AG04449 (cell line): Measurements from ENCODE around the gene MICB.
"Not testable (repeated sequence)": the region's sequence is repeated elsewhere in the genome, so short reads cannot be mapped to it uniquely, and the experiment has no call there.

Source experiments
- CTCF ChIA-PET: fragments of 350-600 bp; formaldehyde crosslinking; extraction: SDS; loops from one replicate; lab custom pipeline; 2021; ENCODE audit warnings: antibody characterized with exemption; lab: Yijun Ruan, JAX
- POLR2A ChIA-PET: fragments of 400-600, 350-600 bp; formaldehyde crosslinking; extraction: SDS; loops from one replicate; lab custom pipeline; 2020; ENCODE audit warnings: antibody characterized with exemption, inconsistent platforms; lab: Yijun Ruan, JAX
- DNase-seq: peaks from one replicate; pipeline ENCODE4 v3.0.0-alpha.2; 2010; ENCODE audit warnings: low read depth, low spot score
- H3K4me3 ChIP-seq: 2 replicates; pipeline ENCODE4 v1.5.1; 2011; ENCODE audit warnings: low read depth, mild to moderate bottlenecking, control low read depth, low read length
- TF ChIP-seq, protein P1 (sequence below): IDR thresholded peaks from one replicate; pipeline ENCODE4 v1.5.1; 2011; ENCODE audit warnings: mild to moderate bottlenecking, moderate library complexity, low read length, control low read depth, inconsistent platforms; ENCODE audit not compliant: insufficient read depth; ENCODE audit errors: missing control alignments

MICB gene

GRCh38 chr6:31485055-31485454 lies 12.9 kb upstream of the MICB start:
- TF ChIP-seq, protein P1, sequence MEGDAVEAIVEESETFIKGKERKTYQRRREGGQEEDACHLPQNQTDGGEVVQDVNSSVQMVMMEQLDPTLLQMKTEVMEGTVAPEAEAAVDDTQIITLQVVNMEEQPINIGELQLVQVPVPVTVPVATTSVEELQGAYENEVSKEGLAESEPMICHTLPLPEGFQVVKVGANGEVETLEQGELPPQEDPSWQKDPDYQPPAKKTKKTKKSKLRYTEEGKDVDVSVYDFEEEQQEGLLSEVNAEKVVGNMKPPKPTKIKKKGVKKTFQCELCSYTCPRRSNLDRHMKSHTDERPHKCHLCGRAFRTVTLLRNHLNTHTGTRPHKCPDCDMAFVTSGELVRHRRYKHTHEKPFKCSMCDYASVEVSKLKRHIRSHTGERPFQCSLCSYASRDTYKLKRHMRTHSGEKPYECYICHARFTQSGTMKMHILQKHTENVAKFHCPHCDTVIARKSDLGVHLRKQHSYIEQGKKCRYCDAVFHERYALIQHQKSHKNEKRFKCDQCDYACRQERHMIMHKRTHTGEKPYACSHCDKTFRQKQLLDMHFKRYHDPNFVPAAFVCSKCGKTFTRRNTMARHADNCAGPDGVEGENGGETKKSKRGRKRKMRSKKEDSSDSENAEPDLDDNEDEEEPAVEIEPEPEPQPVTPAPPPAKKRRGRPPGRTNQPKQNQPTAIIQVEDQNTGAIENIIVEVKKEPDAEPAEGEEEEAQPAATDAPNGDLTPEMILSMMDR, result no peak
- CTCF ChIA-PET, result interaction anchor here (0.8 kb wide), 1 partner anchor 90 kb away, joined by 3 read pairs; no protein-coding TSS in a partner anchor

DNA sequence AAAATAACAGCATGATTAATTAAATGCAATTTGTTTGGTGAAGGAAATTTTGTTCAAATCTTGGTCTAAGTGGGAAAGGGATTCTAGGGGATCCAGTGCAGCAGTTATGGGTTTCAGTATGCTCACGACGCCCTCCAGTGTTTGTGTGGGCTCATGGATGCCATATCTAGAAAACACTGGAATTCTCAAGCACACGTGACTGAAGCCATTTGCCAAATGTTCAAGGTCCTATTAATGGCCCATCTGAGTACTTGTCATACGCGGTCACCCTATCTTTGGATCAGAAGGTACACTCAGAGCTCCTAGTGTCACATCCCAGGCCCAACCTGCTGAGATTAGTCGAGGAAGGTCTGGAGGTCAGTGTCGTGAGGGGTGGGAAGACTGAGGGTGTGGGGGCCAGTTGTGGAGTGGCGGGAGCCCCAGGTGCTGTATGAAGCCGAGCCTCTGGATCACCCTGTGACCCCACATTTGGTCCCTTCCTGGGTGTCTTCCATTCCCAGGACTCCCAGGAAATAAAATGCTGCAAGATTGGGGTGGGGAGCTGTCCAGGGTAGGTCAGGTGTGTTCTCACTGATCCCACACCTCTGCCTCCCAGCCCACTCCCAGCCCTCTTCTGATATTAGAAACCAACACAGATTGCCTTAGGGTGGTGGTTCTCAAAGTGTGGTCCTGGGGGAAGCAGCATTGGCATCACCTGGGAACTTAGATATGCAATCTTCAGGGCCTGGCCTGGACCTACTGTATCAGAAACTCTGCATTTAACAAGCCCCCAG lies 11.7 kb upstream of the MICB start:
- CTCF ChIA-PET, result interaction anchor here (1.1 kb wide), 1 partner anchor 89 kb away, joined by 3 read pairs; no protein-coding TSS in a partner anchor
- DNase-seq, POLR2A ChIA-PET, H3K4me3 ChIP-seq: not testable (repeated sequence)

More at GRCh38 chr6:31485055-31485454, 12.9 kb upstream of the MICB start:
- no peak for DNase-seq
- no peak overlapping the region for H3K4me3 ChIP-seq
- POLR2A ChIA-PET, result no interaction called here

DNA sequence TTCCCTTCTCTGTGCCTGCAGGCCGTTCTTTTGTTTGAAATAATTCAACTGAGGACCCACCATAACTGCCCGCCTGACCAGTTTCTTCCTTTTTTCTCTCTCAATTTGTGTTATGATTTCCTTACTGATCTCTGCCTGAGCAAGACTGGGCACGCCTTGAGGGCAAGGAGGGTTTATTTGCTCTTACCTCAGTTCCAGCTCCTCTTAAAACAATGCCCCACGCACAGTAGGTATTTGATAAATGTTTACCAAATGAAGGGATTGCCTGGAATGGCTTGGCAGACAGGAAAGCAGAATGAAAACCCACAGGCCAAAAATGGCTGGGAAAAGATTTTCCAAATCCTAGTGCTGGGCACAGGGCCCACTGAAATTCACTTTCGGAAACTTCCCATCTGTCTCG lies 10.3 kb upstream of the MICB start:
- CTCF ChIA-PET, result interaction anchor here (1.3 kb wide), 1 partner anchor 112 kb away, joined by 4 read pairs; no protein-coding TSS in a partner anchor
- POLR2A ChIA-PET, DNase-seq, H3K4me3 ChIP-seq: not testable (repeated sequence)

DNA sequence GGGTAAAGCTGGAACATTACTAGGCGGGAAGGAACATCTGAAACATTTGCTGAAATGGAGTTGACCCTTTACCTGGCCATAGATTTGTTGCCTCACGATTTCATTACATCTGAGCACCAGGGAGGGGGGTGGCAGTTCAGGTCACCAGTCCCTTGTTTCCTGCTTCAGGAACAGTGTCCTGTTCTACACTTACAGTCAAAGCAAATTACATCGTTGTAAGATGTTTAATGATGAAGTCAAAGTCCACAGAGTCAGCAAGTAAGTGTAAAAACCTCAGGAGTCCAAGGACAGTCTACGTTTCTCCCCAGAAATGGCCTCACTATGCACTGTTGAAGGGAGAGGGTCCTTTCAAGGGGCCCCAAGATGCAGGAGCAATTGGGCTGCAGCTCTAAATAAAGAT lies 8.9 kb upstream of the MICB start:
- ChIA-PET POLR2A (no interaction called here), CTCF (interaction anchor here (1.3 to 1.7 kb wide), 3 partner anchors 92 to 109 kb away, joined by 3 to 9 read pairs (median 3); no protein-coding TSS in a partner anchor)
- TF ChIP-seq, protein P1, result no peak
- no peak overlapping the region for H3K4me3 ChIP-seq
- no peak for DNase-seq

DNA sequence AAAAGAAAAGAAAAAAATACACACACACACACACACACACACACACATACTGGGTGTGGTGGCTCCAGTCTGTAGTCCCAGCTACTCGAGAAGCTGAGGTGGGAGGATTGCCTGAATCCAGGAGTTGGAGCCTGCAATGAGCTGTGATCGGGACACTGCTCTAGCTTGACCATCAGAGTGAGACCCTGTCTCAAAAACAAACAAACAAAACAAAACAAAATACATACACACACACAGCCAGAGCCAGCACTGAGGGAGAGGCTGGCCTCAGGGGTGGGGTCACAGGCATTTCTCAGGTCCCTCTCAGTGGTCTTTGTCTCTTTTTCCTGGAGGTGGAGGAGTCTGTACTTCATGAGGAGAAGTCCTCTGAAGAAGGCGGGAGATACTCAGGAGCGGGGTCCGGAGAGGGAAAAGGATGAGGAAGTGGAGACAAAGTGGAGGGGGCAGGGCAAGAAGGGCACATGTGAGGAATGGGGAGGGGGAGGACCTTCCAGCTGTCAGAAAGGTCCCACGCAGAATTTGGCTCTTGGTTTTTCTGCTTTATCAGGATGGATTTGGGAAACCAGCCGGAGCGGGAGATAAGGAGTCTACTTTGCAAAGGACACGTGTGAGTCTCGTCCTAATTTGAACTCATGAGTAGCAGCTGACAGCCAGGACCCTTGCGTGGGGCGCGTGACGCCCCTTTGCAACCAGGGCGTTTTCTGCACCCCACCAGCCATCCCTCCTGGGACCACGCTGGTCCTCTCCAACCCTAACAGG lies 7.7 kb upstream of the MICB start:
- TF ChIP-seq, protein P1, result no peak
- POLR2A ChIA-PET, result no interaction called here
- DNase-seq, result no peak
- CTCF ChIA-PET, result interaction anchor here (1.3 to 1.7 kb wide), 3 partner anchors 93 to 108 kb away, joined by 3 to 9 read pairs (median 3); no protein-coding TSS in a partner anchor
- no peak overlapping the region for H3K4me3 ChIP-seq

DNA sequence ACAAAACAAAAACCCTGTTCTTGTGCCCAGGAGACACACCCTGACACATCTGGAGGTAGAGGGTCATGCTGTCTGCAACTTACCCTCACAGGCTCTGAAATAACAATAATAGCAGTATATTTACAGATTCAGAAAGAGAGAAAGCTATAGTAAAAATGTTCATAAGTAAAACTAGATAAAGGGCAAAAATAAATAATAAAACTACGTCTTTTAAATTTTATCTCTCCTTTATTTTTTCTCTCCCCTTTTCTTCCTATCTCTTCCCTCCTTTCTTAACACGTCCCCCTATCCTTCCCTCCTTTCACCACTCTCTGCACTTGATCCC lies 4.4 kb upstream of the MICB start:
- H3K4me3 ChIP-seq, result peak overlapping the region; percentile 70
- CTCF ChIA-PET, result interaction anchor here (0.6 to 4.2 kb wide), 19 partner anchors 9 to 104 kb away, joined by 3 to 99 read pairs (median 4); partner anchors contain the start of genes ATP6V1G2 and DDX39B
- DNase-seq, result not testable (repeated sequence)
- POLR2A ChIA-PET, result interaction anchor here (1.5 kb wide), 1 partner anchor 48 kb away, joined by 5 read pairs; the partner anchor contains the start of gene DDX39B

GRCh38 chr6:31493875-31494694 lies 3.9 kb upstream of the MICB start:
- no peak for DNase-seq
- POLR2A ChIA-PET, result interaction anchor here (2.3 kb wide), 1 partner anchor 48 kb away, joined by 13 read pairs; the partner anchor contains the start of gene DDX39B
- CTCF ChIA-PET, result interaction anchor here (0.7 to 4.2 kb wide), 22 partner anchors 8 to 104 kb away, joined by 3 to 99 read pairs (median 4); partner anchors contain the start of genes ATP6V1G2 and DDX39B
- TF ChIP-seq, protein P1, result peak; percentile 86
- H3K4me3 ChIP-seq, result peak overlapping the region; percentile 70
